K562 (cell line): ENCODE results near the gene FAM53A. TPM values are rescaled to one million over a fixed set of nuclear protein-coding genes. Genes with fewer than 3 reads are reported as not detected.

Experiments
- ATAC-seq: fragments of 200-7000 bp; cut with Tn5 transposase; 3 replicates; pipeline ENCODE4 v1.9.1; 2020; ENCODE audit warnings: moderate library complexity
- BruUV-seq: library from RNA; stranded (reverse); fragments of 400-500 nt; replicated peaks from 2 replicates; lab custom pipeline; 2021; lab: Mats Ljungman, UMichigan
- CTCF ChIA-PET: fragments of 300-600 bp; formaldehyde crosslinking; extraction: SDS; loops from one replicate; lab custom pipeline; 2021; ENCODE audit warnings: low intra/inter-chr PET ratio; lab: Yijun Ruan, JAX
- POLR2A ChIA-PET: fragments of 300-600, 350-650 bp; sonication (Branson Sonifier 250); formaldehyde crosslinking; extraction: SDS; loops from one replicate; lab custom pipeline; 2021; ENCODE audit warnings: antibody characterized with exemption, inconsistent platforms; lab: Yijun Ruan, JAX
- DNase-seq, 4 experiments: peaks; one replicate each; pipeline versions ENCODE4 v3.0.0 to v3.0.0-alpha.2; 2011 to 2018; ENCODE audit warnings: low spot score in 3 of 4, mixed read lengths in 3 of 4; ENCODE audit errors: extremely low read depth in 1 of 4
- FAIRE-seq: peaks from 2 replicates; lab custom pipeline; 2011; peaks lifted over from hg19 to GRCh38; lab: Jason Lieb, UNC
- H2AFZ ChIP-seq: 2 replicates; pipeline ENCODE4 v1.6.0; 2011; ENCODE audit warnings: low read depth, low read length, control low read depth, inconsistent platforms
- H3K27ac ChIP-seq: fragments of 200-600 bp; 3 replicates; pipeline ENCODE4 v1.8.0; 2011; ENCODE audit warnings: low read depth, mild to moderate bottlenecking, control low read depth, inconsistent platforms, low read length, moderate library complexity, mixed read lengths; ENCODE audit errors: extremely low read depth
- H3K27me3 ChIP-seq, 2 experiments: fragments of 300-600 bp in 1 of 2; 2 replicates in 1 of 2; 3 replicates in 1 of 2; pipeline versions ENCODE4 v1.6.0 to v1.8.0; 2011; ENCODE audit warnings: inconsistent platforms in 2 of 2, low read length in 2 of 2, mild to moderate bottlenecking in 1 of 2, mixed read lengths in 1 of 2, moderate library complexity in 1 of 2; ENCODE audit not compliant: control insufficient read depth in 2 of 2, insufficient read depth in 2 of 2
- H3K36me3 ChIP-seq: fragments of 300-600 bp; 3 replicates; pipeline ENCODE4 v1.8.0; 2011; ENCODE audit warnings: mild to moderate bottlenecking, low read length, inconsistent platforms; ENCODE audit not compliant: control insufficient read depth, insufficient read depth
- H3K4me1 ChIP-seq, 2 experiments: fragments of 200-600 bp in 1 of 2; replicated peaks in 1 of 2; 2 replicates in 1 of 2; 3 replicates in 1 of 2; pipeline versions ENCODE4 v1.5.1 to v1.8.0; 2011; ENCODE audit warnings: inconsistent platforms in 2 of 2, low read length in 2 of 2, mild to moderate bottlenecking in 1 of 2, mixed read lengths in 1 of 2, moderate library complexity in 1 of 2; ENCODE audit not compliant: control insufficient read depth in 2 of 2, insufficient read depth in 2 of 2
- H3K4me2 ChIP-seq: 2 replicates; pipeline ENCODE4 v1.6.1; 2011; ENCODE audit warnings: low read length, control low read depth, inconsistent platforms, mixed read lengths; ENCODE audit not compliant: insufficient read depth
- H3K4me3 ChIP-seq: fragments of 200-600 bp; sonication (generic), shearing (Covaris generic); 2 replicates; pipeline ENCODE4 v1.5.1; 2016; ENCODE audit warnings: control low read depth, inconsistent platforms
- H3K79me2 ChIP-seq: fragments of 200-600 bp; 3 replicates; pipeline ENCODE4 v1.8.0; 2011; ENCODE audit warnings: low read length, inconsistent platforms; ENCODE audit not compliant: control insufficient read depth, insufficient read depth
- H3K9ac ChIP-seq, 2 experiments: 2 replicates each; pipeline versions ENCODE4 v1.6.0 to v1.6.1; 2011; ENCODE audit warnings: low read depth in 2 of 2, low read length in 2 of 2, control low read depth in 1 of 2, inconsistent platforms in 1 of 2, mild to moderate bottlenecking in 1 of 2, mixed read lengths in 1 of 2; ENCODE audit not compliant: insufficient read depth in 1 of 2
- H3K9me1 ChIP-seq: one replicate; pipeline ENCODE4 v1.6.0; 2011; ENCODE audit warnings: inconsistent platforms, mild to moderate bottlenecking, low read length, moderate library complexity; ENCODE audit not compliant: control insufficient read depth, insufficient read depth
- H3K9me3 ChIP-seq: replicated peaks from 2 replicates; pipeline ENCODE4 v1.5.1; 2011; ENCODE audit warnings: low read depth, low read length, inconsistent platforms; ENCODE audit not compliant: control insufficient read depth, insufficient read depth
- H4K20me1 ChIP-seq: replicated peaks from 2 replicates; pipeline ENCODE4 v1.6.1; 2011; ENCODE audit warnings: low read length, inconsistent platforms, mixed read lengths; ENCODE audit not compliant: control insufficient read depth, insufficient read depth
- CREB1 ChIP-seq, 2 experiments: sonication (generic) in 1 of 2; formaldehyde crosslinking in 1 of 2; IDR thresholded peaks; 2 replicates each; pipeline versions ENCODE4 v1.6.1 to v1.8.0; 2012 to 2022; ENCODE audit warnings: inconsistent platforms in 1 of 2, mild to moderate bottlenecking in 1 of 2, missing genetic modification reagents in 1 of 2, moderate library complexity in 1 of 2
- KAT2B ChIP-seq: IDR thresholded peaks from one replicate; pipeline ENCODE4 v1.6.1; 2012; ENCODE audit warnings: low read depth, mild to moderate bottlenecking, control low read depth, inconsistent platforms, low read length, moderate library complexity
- MCM3 ChIP-seq: fragments of 450-650 bp; IDR thresholded peaks from 2 replicates; pipeline ENCODE4 v1.6.1; 2016
- POLR2AphosphoS2 ChIP-seq: IDR thresholded peaks from 2 replicates; pipeline ENCODE4 v1.6.1; 2012; ENCODE audit warnings: low read length, improper control_type of control experiment
- THRB ChIP-seq: fragments of 450-650 bp; formaldehyde crosslinking; conservative IDR thresholded peaks from 2 replicates; pipeline ENCODE4 v1.4.0; 2022; ENCODE audit warnings: mild to moderate bottlenecking, missing genetic modification characterization
- ZMIZ1 ChIP-seq, 2 experiments: fragments of 150-350 bp in 1 of 2; IDR thresholded peaks; 2 replicates each; pipeline ENCODE4 v1.6.1; 2012 to 2016; ENCODE audit warnings: low read depth in 2 of 2, low read length in 2 of 2, mild to moderate bottlenecking in 1 of 2, moderate library complexity in 1 of 2
- WGBS: fragments of 100-300 bp; shearing (Covaris generic); methylation state at CpG from one replicate; pipeline ENCODE4 v1.1.6; 2016; ENCODE audit warnings: low coverage, mixed read lengths; ENCODE audit not compliant: insufficient coverage; ENCODE audit errors: missing lambda C conversion rate; 5-methylcytosine and 5-hydroxymethylcytosine counted together
- in situ Hi-C: fragments of 300-500 bp; cut with MboI; formaldehyde crosslinking; loops from 4 replicates; pipeline ENCODE4 v1.15.0; 2018; ENCODE audit warnings: inconsistent platforms, mixed read lengths
- intact Hi-C: fragments of 100-400 bp; cut with micrococcal nuclease; formaldehyde crosslinking; loops from 2 replicates; pipeline ENCODE4 v1.14.2; 2022
- polyA plus RNA-seq, 8 experiments: library from polyadenylated mRNA; depleted of rRNA in 4 of 8; stranded (reverse) in 5 of 8; unstranded in 3 of 8; fragments of >200 nt; fragmentation: Nextera tagmentation in 2 of 8; fragmentation: Illumina TruSeq in 1 of 8; extraction: Ambion mirVana in 2 of 8; extraction: Trizol in 1 of 8; gene quantifications; 2 replicates each; pipeline versions ENCODE4 v1.2.1 to v1.2.3, GENCODE V29; 2011 to 2014; ENCODE audit warnings: inconsistent platforms in 1 of 8, missing spikeins in 1 of 8
- total RNA-seq, 7 experiments: library from RNA; depleted of rRNA in 6 of 7; stranded (reverse); fragments of >200 nt in 6 of 7; fragmentation: Illumina TruSeq in 2 of 7; extraction: Trizol in 2 of 7; gene quantifications; 2 replicates each; pipeline versions ENCODE4 v1.2.1 to v1.2.3, GENCODE V29; 2011 to 2021; ENCODE audit warnings: low replicate concordance in 1 of 7

Gene FAM53A
- total and polyA plus RNA-seq, 9 of the 15 experiments (the other 6 are each of a cell fraction or from before 2014, with no cell fraction given): 0.53 to 2.7 (median 1.4) TPM; not detected in 2

- Histone ChIP-seq H3K27ac (no peak overlapping the region), H3K9me1 (no peaks in the 10 kb centered on the region), H3K9ac (no peak overlapping the region), H3K36me3 (no peaks in the 10 kb centered on the region), H2AFZ (no peak overlapping the region), H4K20me1 (peaks cover 6% of the 10 kb centered on the region), H3K27me3 (peaks cover 5 to 60% of the 10 kb centered on the region in 2 experiments; a peak in 4 of 5 replicates), H3K4me1 (peaks cover 0 to 26% of the 10 kb centered on the region in 2 experiments; a peak in 2 of 5 replicates), H3K4me3 (no peak overlapping the region), H3K79me2 (no peaks in the 10 kb centered on the region), H3K4me2 (no peak overlapping the region), H3K9me3 (no peaks in the 10 kb centered on the region)
- in situ Hi-C loops: no loop called here
- CTCF ChIA-PET: no interaction called here
- intact Hi-C loops: no loop called here
- TF ChIP-seq MCM3 (no peak), KAT2B (no peak), CREB1 (IDR thresholded peaks at IDR 0.05) (no peak), CREB1 (CRISPR knock-in tag; IDR thresholded peaks at IDR 0.05) (no peak), ZMIZ1 (IDR thresholded peaks at IDR 0.05; ENCODE audit: low read depth in 2 of 2, low read length in 2 of 2) (no peak), THRB (no peak), POLR2AphosphoS2 (no peak)
- FAIRE-seq (no peak), DNase-seq (no peak), ATAC-seq (no peak)
- POLR2A ChIA-PET: interaction anchor here (1.3 kb wide), 1 partner anchor 30 kb away, joined by 3 read pairs; no protein-coding TSS in a partner anchor
- 6% methylated on average over 3 of the region's 3 CpGs for WGBS
- BruUV-seq: no TSS peak
Observed at GRCh38 chr4:1648962-1649361, 35.2 kb downstream of the FAM53A start.
